ENCODE measurements around the gene POC1A. TPM values are rescaled to one million over a fixed set of nuclear protein-coding genes. Genes with fewer than 3 reads are reported as not detected.

The POC1A gene
- total and polyA plus RNA-seq, 12 donors = 0.44 to 3.5 (median 1.1) TPM

DNA sequence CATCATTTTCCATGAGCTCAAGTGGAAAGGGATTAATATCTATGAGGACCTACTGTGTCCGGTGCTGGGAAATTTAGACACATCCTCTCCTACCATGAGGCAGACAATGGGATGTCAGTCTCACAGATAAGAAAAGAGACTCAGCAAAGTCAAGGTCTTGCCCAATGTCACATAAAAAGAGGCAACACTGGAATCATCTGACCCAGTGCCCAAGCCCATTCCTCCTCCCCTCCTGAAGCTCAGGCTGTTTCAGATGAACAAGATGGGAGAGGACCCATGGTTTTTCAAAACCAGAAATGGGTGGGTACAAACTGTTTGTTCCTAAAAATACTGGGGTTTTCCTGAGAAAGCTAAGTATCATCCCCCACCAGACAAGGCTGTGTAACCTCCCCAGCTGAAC lies 22.2 kb downstream of the POC1A start:
- WGBS, 2 donors = 82 to 94% methylated on average over 1 of the region's 1 CpG
- ATAC-seq = no peak

DNA sequence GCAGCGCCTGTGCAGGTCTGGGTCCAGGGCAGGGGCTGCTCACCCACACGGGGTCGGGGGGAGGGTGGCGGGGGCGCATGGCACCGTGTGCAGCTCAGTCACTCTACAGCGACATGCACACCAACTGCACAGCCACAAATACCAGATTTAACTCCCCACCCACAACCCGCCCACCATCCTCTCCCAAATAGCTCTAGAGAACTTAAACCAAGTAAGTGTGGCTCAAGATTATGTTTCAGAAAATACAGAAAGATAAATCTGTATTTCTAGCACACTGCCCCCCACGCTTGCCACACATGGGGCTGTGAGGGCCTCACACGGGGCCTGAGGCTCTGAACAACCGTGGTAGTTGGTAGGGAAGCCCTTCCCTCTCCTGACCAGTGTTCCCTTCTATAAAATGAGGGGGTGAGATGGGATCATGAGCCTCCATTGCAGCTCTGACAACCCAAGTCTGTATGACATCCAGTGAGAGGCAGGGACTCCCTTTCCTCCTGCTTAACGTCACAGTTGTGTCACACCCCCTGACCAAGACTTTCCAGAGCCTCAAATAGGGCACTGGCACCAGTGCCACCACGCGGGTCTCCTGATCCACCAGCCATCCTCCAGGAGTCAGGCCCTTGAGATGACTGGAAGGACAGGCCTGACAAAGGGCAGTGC lies 23.1 kb downstream of the POC1A start:
- TF ChIP-seq, protein P1, sequence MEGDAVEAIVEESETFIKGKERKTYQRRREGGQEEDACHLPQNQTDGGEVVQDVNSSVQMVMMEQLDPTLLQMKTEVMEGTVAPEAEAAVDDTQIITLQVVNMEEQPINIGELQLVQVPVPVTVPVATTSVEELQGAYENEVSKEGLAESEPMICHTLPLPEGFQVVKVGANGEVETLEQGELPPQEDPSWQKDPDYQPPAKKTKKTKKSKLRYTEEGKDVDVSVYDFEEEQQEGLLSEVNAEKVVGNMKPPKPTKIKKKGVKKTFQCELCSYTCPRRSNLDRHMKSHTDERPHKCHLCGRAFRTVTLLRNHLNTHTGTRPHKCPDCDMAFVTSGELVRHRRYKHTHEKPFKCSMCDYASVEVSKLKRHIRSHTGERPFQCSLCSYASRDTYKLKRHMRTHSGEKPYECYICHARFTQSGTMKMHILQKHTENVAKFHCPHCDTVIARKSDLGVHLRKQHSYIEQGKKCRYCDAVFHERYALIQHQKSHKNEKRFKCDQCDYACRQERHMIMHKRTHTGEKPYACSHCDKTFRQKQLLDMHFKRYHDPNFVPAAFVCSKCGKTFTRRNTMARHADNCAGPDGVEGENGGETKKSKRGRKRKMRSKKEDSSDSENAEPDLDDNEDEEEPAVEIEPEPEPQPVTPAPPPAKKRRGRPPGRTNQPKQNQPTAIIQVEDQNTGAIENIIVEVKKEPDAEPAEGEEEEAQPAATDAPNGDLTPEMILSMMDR (IDR thresholded peaks at IDR 0.05) = no peak

More for the DNA sequence above, 22.2 kb downstream of the POC1A start:
- intact Hi-C loops (cut with DNase I) = no loop called here
- H3K36me3 ChIP-seq = no peaks in the 10 kb centered on the region
- no peak overlapping the region for H3K4me3 ChIP-seq
- TF ChIP-seq, protein P1 (IDR thresholded peaks at IDR 0.05) = no peak
- no peaks in the 10 kb centered on the region for H3K27me3 ChIP-seq
- DNase-seq = no peak
- H3K27ac ChIP-seq = no peak overlapping the region
- no peaks in the 10 kb centered on the region for H3K9me3 ChIP-seq
- peaks cover 0 to 21% (median 17%) of the 10 kb centered on the region in 9 donors for H3K4me1 ChIP-seq

DNA sequence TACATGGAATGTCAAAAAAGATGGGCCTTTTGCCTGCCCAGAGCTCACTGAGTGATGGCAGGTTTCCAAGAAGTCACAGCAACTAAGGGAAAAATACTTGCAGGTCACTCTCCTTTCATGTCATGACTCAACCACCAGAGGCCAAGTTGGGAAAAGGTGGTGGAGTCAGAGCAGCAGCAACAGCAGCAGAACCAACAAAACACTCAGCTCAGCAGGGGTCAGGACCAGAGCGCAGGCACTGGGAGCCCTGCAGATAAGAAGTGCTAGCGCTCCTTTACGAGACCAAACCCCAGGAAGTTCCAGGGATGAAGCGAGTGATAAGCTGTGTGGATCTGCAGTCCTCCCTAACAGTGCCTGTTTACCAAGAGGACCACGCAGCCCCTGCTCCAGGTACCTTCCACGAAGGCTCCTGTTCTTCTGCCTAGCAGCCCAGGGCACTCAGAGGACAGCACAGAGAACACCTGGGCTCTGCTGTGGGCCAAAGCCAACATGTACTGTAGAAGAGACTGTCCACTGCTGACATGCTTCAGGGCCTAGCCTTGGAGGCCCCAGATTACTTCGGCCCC lies 26.0 kb downstream of the POC1A start:
- peak in 2 of 8 donors; percentile 14 to 57 for ATAC-seq

More for the DNA sequence above, 23.1 kb downstream of the POC1A start:
- no peak overlapping the region for H3K27ac ChIP-seq
- no peaks in the 10 kb centered on the region for H3K27me3 ChIP-seq
- H3K4me1 ChIP-seq = peaks cover 0 to 11% (median 8%) of the 10 kb centered on the region in 9 donors
- intact Hi-C loops (cut with DNase I) = no loop called here
- ATAC-seq (no peak), DNase-seq (no peak)
- no peaks in the 10 kb centered on the region for H3K36me3 ChIP-seq
- 88 to 95% methylated on average over 14 of the region's 14 CpGs for WGBS, 2 donors
- no peaks in the 10 kb centered on the region for H3K9me3 ChIP-seq
- H3K4me3 ChIP-seq = no peak overlapping the region

DNA sequence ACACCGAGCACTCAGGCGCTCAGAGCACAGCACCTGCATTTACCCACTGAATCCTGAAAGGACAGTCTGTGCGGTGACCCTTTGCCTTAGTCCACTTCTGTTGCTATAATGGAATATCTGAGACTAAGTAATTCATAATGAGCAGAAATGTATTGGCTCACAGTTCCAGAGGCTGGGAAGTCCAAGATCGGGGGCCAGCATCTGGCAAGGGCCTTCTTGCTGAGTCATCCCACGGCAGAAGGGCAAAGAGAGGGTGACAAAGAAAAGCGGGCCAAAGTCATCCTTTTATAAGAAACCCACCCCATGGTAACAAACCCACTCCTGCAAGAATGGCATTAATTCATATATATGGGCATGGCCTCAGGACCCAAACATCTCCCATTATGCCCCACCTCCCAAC lies 27.7 kb downstream of the POC1A start:
- DNase-seq = no peak
- TF ChIP-seq, protein P1 (IDR thresholded peaks at IDR 0.05) = no peak
- H3K9me3 ChIP-seq = no peaks in the 10 kb centered on the region
- no peaks in the 10 kb centered on the region for H3K27me3 ChIP-seq
- H3K4me1 ChIP-seq = peaks cover 7 to 32% (median 24%) of the 10 kb centered on the region in 9 donors
- no peak overlapping the region for H3K4me3 ChIP-seq
- intact Hi-C loops (cut with DNase I) = no loop called here
- H3K36me3 ChIP-seq = no peaks in the 10 kb centered on the region
- ATAC-seq = no peak
- WGBS, 2 donors = 97% methylated on average over 6 of the region's 6 CpGs
- no peak overlapping the region for H3K27ac ChIP-seq

More for the DNA sequence above, 26.0 kb downstream of the POC1A start:
- H3K27me3 ChIP-seq = no peaks in the 10 kb centered on the region
- 66 to 68% methylated on average over 7 of the region's 7 CpGs for whole genome bisulfite sequencing, 2 donors
- TF ChIP-seq, protein P1 (IDR thresholded peaks at IDR 0.05) = no peak
- intact Hi-C loops (cut with DNase I) = loop anchor here in 1 of 10 donors (1.0 kb wide), 1 partner anchor 34 kb away; no protein-coding TSS in a partner anchor
- DNase-seq = no peak
- no peaks in the 10 kb centered on the region for H3K9me3 ChIP-seq
- H3K36me3 ChIP-seq = no peaks in the 10 kb centered on the region
- H3K27ac ChIP-seq = peak overlapping the region in 3 of 10 donors; percentile 4 to 34 (median 4)
- H3K4me3 ChIP-seq = no peak overlapping the region
- peaks cover 0 to 15% (median 7%) of the 10 kb centered on the region in 9 donors for H3K4me1 ChIP-seq
